ENCODE measurements around the gene HDGFL1.

The HDGFL1 gene

DNA sequence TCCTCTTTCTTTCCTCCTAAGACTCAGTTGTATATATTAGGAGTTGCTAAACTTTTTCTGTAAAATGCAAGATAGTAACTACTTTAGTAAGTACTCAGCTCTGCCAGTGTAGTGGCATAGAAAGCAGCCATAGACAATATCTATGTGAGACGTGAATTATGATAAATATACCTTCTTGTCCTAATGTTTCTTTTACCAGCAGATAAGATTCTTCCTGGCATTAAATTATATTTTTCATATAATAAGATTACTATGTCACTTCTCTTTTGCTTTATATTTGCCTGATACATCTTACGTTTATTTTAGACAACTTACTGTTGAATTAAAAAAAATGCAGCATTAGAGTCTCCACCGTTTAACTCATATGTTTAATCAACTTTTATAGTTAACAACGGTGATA, 51.7 kb downstream of the HDGFL1 start:
- H3K36me3 ChIP-seq (ENCODE audit: control insufficient read depth in 2 of 2, insufficient read depth in 2 of 2, low read length in 2 of 2) = no peaks in the 10 kb centered on the region
- H3K4me3 ChIP-seq (ENCODE audit: low read length in 2 of 2) = no peak overlapping the region
- no peaks in the 10 kb centered on the region for H3K9me3 ChIP-seq (ENCODE audit: control insufficient read depth in 2 of 2, low read length in 2 of 2)
- no peaks in the 10 kb centered on the region for H3K4me1 ChIP-seq (ENCODE audit: control insufficient read depth, insufficient read depth, low read length)
- H3K9ac ChIP-seq (ENCODE audit: low read length in 2 of 2) = no peak overlapping the region
- no peaks in the 10 kb centered on the region for H3K27me3 ChIP-seq (ENCODE audit: control insufficient read depth in 1 of 2, insufficient read depth in 2 of 2, low read length in 2 of 2)
- H3K27ac ChIP-seq (ENCODE audit: low read length) = no peak overlapping the region

Measured in stomach smooth muscle (tissue), 2 donors.